A549 (cell line): Measurements from ENCODE around the gene OBSCN. TPM values are rescaled to one million over a fixed set of nuclear protein-coding genes. Genes with fewer than 3 reads are reported as not detected.

Experiments used
- ATAC-seq, 2 experiments: fragments of 200-7000 bp in 1 of 2; fragments of >200 bp in 1 of 2; cut with Nextera tagmentation in 1 of 2; cut with Tn5 transposase in 1 of 2; 3 replicates each; pipeline versions ENCODE4 v1.8.0 to v1.9.1; 2018 to 2020; ENCODE audit warnings: mild to moderate bottlenecking in 1 of 2, moderate library complexity in 1 of 2
- CTCF ChIA-PET: fragments of 300-600 bp; sonication (Branson Sonifier 250); formaldehyde crosslinking; extraction: SDS; loops from one replicate; lab custom pipeline; 2021; ENCODE audit warnings: antibody characterized with exemption, inconsistent platforms; lab: Yijun Ruan, JAX
- POLR2A ChIA-PET: fragments of 350-600 bp; formaldehyde crosslinking; extraction: SDS; loops from one replicate; lab custom pipeline; 2021; ENCODE audit warnings: antibody characterized with exemption, inconsistent platforms; lab: Yijun Ruan, JAX
- DNase-seq, 2 experiments: peaks; one replicate each; pipeline versions ENCODE4 v3.0.0 to v3.0.0-alpha.2; 2011 to 2016; ENCODE audit warnings: low read depth in 1 of 2, low spot score in 1 of 2
- FAIRE-seq: peaks from 2 replicates; lab custom pipeline; 2011; peaks lifted over from hg19 to GRCh38; lab: Jason Lieb, UNC
- H3K27ac ChIP-seq, 2 experiments: fragments of >200 bp; sonication (Bioruptor Twin); formaldehyde crosslinking; 3 replicates each; pipeline ENCODE4 v1.5.1; 2016 to 2017
- H3K4me1 ChIP-seq: fragments of >200 bp; sonication (Bioruptor Twin); formaldehyde crosslinking; 3 replicates; pipeline ENCODE4 v1.6.1; 2016
- H3K4me2 ChIP-seq: fragments of >200 bp; sonication (Bioruptor Twin); formaldehyde crosslinking; 3 replicates; pipeline ENCODE4 v1.6.1; 2016
- H3K4me3 ChIP-seq: fragments of >200 bp; sonication (Bioruptor Twin); formaldehyde crosslinking; 3 replicates; pipeline ENCODE4 v1.5.1; 2016
- H3K9me3 ChIP-seq: fragments of >200 bp; sonication (Bioruptor Twin); formaldehyde crosslinking; 3 replicates; pipeline ENCODE4 v1.6.1; 2016
- ATOH8 ChIP-seq: fragments of 250-450 bp; sonication (Bioruptor Pico); IDR thresholded peaks from 2 replicates; pipeline ENCODE4 v1.5.0; 2020; ENCODE audit warnings: low read depth, mild to moderate bottlenecking, moderate library complexity
- BCL3 ChIP-seq: fragments of >200 bp; sonication (Bioruptor Twin); formaldehyde crosslinking; IDR thresholded peaks from 3 replicates; pipeline ENCODE4 v1.6.1; 2016
- BHLHE40 ChIP-seq: IDR thresholded peaks from 2 replicates; pipeline ENCODE4 v1.6.1; 2012; ENCODE audit warnings: low read depth, low read length, inconsistent platforms
- CBX2 ChIP-seq: fragments of 200-600 bp; sonication (generic); IDR thresholded peaks from 2 replicates; pipeline ENCODE4 v1.6.1; 2016; ENCODE audit warnings: low read depth, mild to moderate bottlenecking, borderline replicate concordance
- CEBPB ChIP-seq, 2 experiments: fragments of >200 bp in 1 of 2; sonication (Bioruptor Twin) in 1 of 2; formaldehyde crosslinking in 1 of 2; IDR thresholded peaks; 2 replicates each; pipeline ENCODE4 v1.6.1; 2012 to 2016
- CHD2 ChIP-seq: fragments of 150-350 bp; IDR thresholded peaks from 2 replicates; pipeline ENCODE4 v1.6.1; 2014; ENCODE audit warnings: low read length; ENCODE audit not compliant: partially characterized antibody
- CHD4 ChIP-seq: fragments of 200-600 bp; sonication (generic); IDR thresholded peaks from 2 replicates; pipeline ENCODE4 v1.6.1; 2016; ENCODE audit warnings: antibody characterized with exemption, mild to moderate bottlenecking, borderline replicate concordance
- CTCF ChIP-seq: fragments of >200 bp; sonication (Bioruptor Twin); formaldehyde crosslinking; IDR thresholded peaks from 3 replicates; pipeline ENCODE4 v1.5.1; 2016
- EP300 ChIP-seq, 2 experiments: fragments of >200 bp; sonication (Bioruptor Twin); formaldehyde crosslinking; IDR thresholded peaks; 2 replicates in 1 of 2; 3 replicates in 1 of 2; pipeline ENCODE4 v1.6.1; 2016 to 2017
- FOXS1 ChIP-seq: fragments of 250-450 bp; sonication (Bioruptor Pico); IDR thresholded peaks from 2 replicates; pipeline ENCODE4 v1.5.0; 2020; ENCODE audit warnings: mild to moderate bottlenecking, moderate library complexity
- HOXB13 ChIP-seq: fragments of 250-450 bp; sonication (Bioruptor Pico); IDR thresholded peaks from 2 replicates; pipeline ENCODE4 v1.5.0; 2020; ENCODE audit warnings: low read depth, mild to moderate bottlenecking, moderate library complexity
- HOXB5 ChIP-seq: fragments of 250-450 bp; sonication (Bioruptor Pico); IDR thresholded peaks from 2 replicates; pipeline ENCODE4 v1.5.0; 2020; ENCODE audit warnings: mild to moderate bottlenecking, moderate library complexity
- MAFK ChIP-seq: fragments of 450-650 bp; IDR thresholded peaks from 2 replicates; pipeline ENCODE4 v1.6.1; 2014; ENCODE audit not compliant: partially characterized antibody
- NFE2L2 ChIP-seq: fragments of 150-350 bp; conservative IDR thresholded peaks from 2 replicates; pipeline ENCODE4 v1.6.1; 2014; ENCODE audit warnings: low read length
- PBX3 ChIP-seq: IDR thresholded peaks from 2 replicates; pipeline ENCODE4 v1.6.1; 2012
- POLR2A ChIP-seq: IDR thresholded peaks from 2 replicates; pipeline ENCODE4 v1.6.1; 2012; ENCODE audit warnings: mild to moderate bottlenecking, low read length
- POLR2AphosphoS2 ChIP-seq: conservative IDR thresholded peaks from 2 replicates; pipeline ENCODE4 v1.6.1; 2012; ENCODE audit warnings: low read length, improper control_type of control experiment, inconsistent platforms
- RCOR1 ChIP-seq: fragments of 150-350 bp; IDR thresholded peaks from 2 replicates; pipeline ENCODE4 v1.6.1; 2014; ENCODE audit warnings: antibody characterized with exemption, low read length, low read depth
- REST ChIP-seq: fragments of 200-600 bp; sonication (generic); IDR thresholded peaks from 2 replicates; pipeline ENCODE4 v1.6.1; 2016; ENCODE audit warnings: antibody characterized with exemption, mild to moderate bottlenecking, moderate library complexity
- TP53 ChIP-seq: fragments of 250-450 bp; sonication (Bioruptor Pico); IDR thresholded peaks from 2 replicates; pipeline ENCODE4 v1.5.0; 2021; ENCODE audit warnings: mild to moderate bottlenecking, moderate library complexity
- ZC3H11A ChIP-seq: fragments of 450-650 bp; IDR thresholded peaks from 2 replicates; pipeline ENCODE4 v1.6.1; 2014; ENCODE audit warnings: antibody characterized with exemption, mild to moderate bottlenecking
- ZFP36 ChIP-seq: fragments of 450-650 bp; IDR thresholded peaks from 2 replicates; pipeline ENCODE4 v1.6.1; 2014; ENCODE audit warnings: borderline replicate concordance; ENCODE audit not compliant: partially characterized antibody
- ZNF302 ChIP-seq: fragments of 250-450 bp; sonication (Bioruptor Pico); IDR thresholded peaks from 2 replicates; pipeline ENCODE4 v1.9.0; 2021; ENCODE audit warnings: inconsistent platforms, mild to moderate bottlenecking, moderate library complexity
- ZSCAN20 ChIP-seq: fragments of 250-450 bp; sonication (Bioruptor Pico); IDR thresholded peaks from 2 replicates; pipeline ENCODE4 v1.8.0; 2022; ENCODE audit warnings: mild to moderate bottlenecking, moderate library complexity
- WGBS: methylation state at CpG from one replicate; pipeline ENCODE4 v1.1.6; 2017; ENCODE audit errors: missing lambda C conversion rate; 5-methylcytosine and 5-hydroxymethylcytosine counted together
- polyA plus RNA-seq, 4 experiments: library from polyadenylated mRNA; depleted of rRNA in 3 of 4; stranded (reverse); fragments of >200 nt; fragmentation: RNase III in 1 of 4; extraction: RNeasy Plus Mini Kit Qiagen cat#74134 plus additional on column Dnase treatment in 1 of 4; gene quantifications; 2 replicates in 3 of 4; 3 replicates in 1 of 4; pipeline ENCODE4 v1.2.3, GENCODE V29; 2011 to 2017

The OBSCN gene
- polyA plus RNA-seq, 2 of the 4 experiments (the other 2 are of a cell fraction) = 3.1 to 6.8 TPM

- 76% methylated on average over 13 of the region's 15 CpGs for WGBS
- POLR2A ChIA-PET = no interaction called here
- Histone ChIP-seq H3K4me1 (no peaks in the 10 kb centered on the region), H3K27ac (no peak overlapping the region), H3K9me3 (0 out of 3 replicates have a peak, but pooled peaks cover 8% of the 10 kb centered on the region), H3K4me2 (no peak overlapping the region), H3K4me3 (no peak overlapping the region)
- TF ChIP-seq REST (no peak), BCL3 (no peak), HOXB5 (CRISPR knock-in tag) (no peak), CTCF (no peak), PBX3 (no peak), MAFK (no peak), ZSCAN20 (CRISPR knock-in tag) (no peak), ZC3H11A (no peak), POLR2A (no peak), ATOH8 (CRISPR knock-in tag) (no peak), CHD4 (no peak), POLR2AphosphoS2 (no peak), CBX2 (no peak), HOXB13 (no peak), EP300 (IDR thresholded peaks at IDR 0.05) (no peak), ZNF302 (CRISPR knock-in tag) (no peak), FOXS1 (CRISPR knock-in tag) (no peak), CEBPB (IDR thresholded peaks at IDR 0.05) (no peak), ZFP36 (no peak)
- CTCF ChIA-PET = no interaction called here
- no peak for ATAC-seq
- FAIRE-seq = no peak
- DNase-seq = no peak
Measured at GRCh38 chr1:228321895-228322294, 114.1 kb downstream of the OBSCN start.

GRCh38 chr1:228323401-228323800 is 115.6 kb downstream of the OBSCN start:
- POLR2A ChIA-PET = no interaction called here
- TF ChIP-seq NFE2L2 = no peak
- TF ChIP-seq BHLHE40 = no peak
- TF ChIP-seq CHD2 = no peak
- no peak for TF ChIP-seq RCOR1
- TF ChIP-seq REST = no peak
- TF ChIP-seq TP53 = no peak
- H3K4me2 ChIP-seq = no peak overlapping the region
- WGBS = 55% methylated on average over 3 of the region's 9 CpGs
- no peak overlapping the region for H3K4me3 ChIP-seq
- no peak for DNase-seq
- no peak for FAIRE-seq
- no peak overlapping the region for H3K27ac ChIP-seq
- H3K9me3 ChIP-seq = 0 out of 3 replicates have a peak, but pooled peaks cover 8% of the 10 kb centered on the region
- ATAC-seq = no peak
- CTCF ChIA-PET = interaction anchor here (1.2 to 1.4 kb wide), 2 partner anchors 178 to 324 kb away, joined by 3 to 4 read pairs; no protein-coding TSS in a partner anchor
- H3K4me1 ChIP-seq = no peaks in the 10 kb centered on the region
